GM12878 (cell line): ENCODE results near the gene TMEM140.

ENCODE experiments used
- CTCF ChIP-seq, 3 experiments: IDR thresholded peaks in 2 of 3; conservative IDR thresholded peaks in 1 of 3; 2 replicates each; pipeline ENCODE4 v1.5.1; 2011; ENCODE audit warnings: low read depth in 3 of 3, low read length in 3 of 3, mild to moderate bottlenecking in 3 of 3, control low read depth in 2 of 3, moderate library complexity in 2 of 3, inconsistent platforms in 1 of 3, mixed read lengths in 1 of 3; ENCODE audit not compliant: control insufficient read depth in 2 of 3, insufficient read depth in 1 of 3; ENCODE audit errors: extremely low read depth in 1 of 3
- EZH2 ChIP-seq: IDR thresholded peaks from 2 replicates; pipeline ENCODE4 v1.6.1; 2012; ENCODE audit warnings: low read depth, mild to moderate bottlenecking, control low read depth, inconsistent platforms, low read length, borderline replicate concordance; ENCODE audit not compliant: control insufficient read depth
- POLR2A ChIP-seq: IDR thresholded peaks from 2 replicates; pipeline ENCODE4 v1.6.1; 2011; ENCODE audit warnings: low read depth, mild to moderate bottlenecking, low read length
- POLR2AphosphoS5 ChIP-seq: IDR thresholded peaks from 2 replicates; pipeline ENCODE4 v1.6.1; 2011; ENCODE audit warnings: mild to moderate bottlenecking, low read length, inconsistent platforms
- RAD21 ChIP-seq: IDR thresholded peaks from 2 replicates; pipeline ENCODE4 v1.6.1; 2011; ENCODE audit warnings: mild to moderate bottlenecking, low read depth, low read length, moderate library complexity; ENCODE audit not compliant: insufficient read depth
- RCOR1 ChIP-seq: conservative IDR thresholded peaks from 2 replicates; pipeline ENCODE4 v1.6.1; 2012; ENCODE audit warnings: low read depth, low read length, improper control_type of control experiment
- SMARCA5 ChIP-seq: fragments of 450-650 bp; IDR thresholded peaks from 2 replicates; pipeline ENCODE4 v1.6.1; 2017; ENCODE audit warnings: mild to moderate bottlenecking
- SP1 ChIP-seq: IDR thresholded peaks from one replicate; pipeline ENCODE4 v1.6.1; 2011; ENCODE audit warnings: low read depth, low read length
- ZNF217 ChIP-seq: fragments of 450-650 bp; IDR thresholded peaks from 2 replicates; pipeline ENCODE4 v1.6.1; 2017; ENCODE audit warnings: antibody characterized with exemption, mild to moderate bottlenecking
- ZNF274 ChIP-seq: IDR thresholded peaks from one replicate; pipeline ENCODE4 v1.8.0; 2011; ENCODE audit not compliant: insufficient read length, insufficient read depth

- TF ChIP-seq CTCF (IDR thresholded peaks at IDR 0.05 in 2 of 3, conservative IDR thresholded peaks at IDR 0.05 in 1 of 3; ENCODE audit: control insufficient read depth in 2 of 3, extremely low read depth in 1 of 3, insufficient read depth in 1 of 3, low read depth in 3 of 3, low read length in 3 of 3) (no peak), ZNF274 (no peak), POLR2A (0 out of 2 replicates have a peak, but pooled peaks have one; percentile 8), EZH2 (no peak), RCOR1 (no peak), POLR2AphosphoS5 (no peak; the same call in 1 of the 2 replicates), ZNF217 (no peak), RAD21 (no peak), SP1 (no peak), SMARCA5 (no peak)
These were observed 37.8 kb downstream of the TMEM140 start for GRCh38 chr7:135185471-135186260.
